DOHH2 (cell line): ENCODE data around the gene DHX29.

Experiments used
- H3F3A ChIP-seq: fragments of 200-600 bp; sonication (generic), shearing (Covaris generic); 2 replicates; pipeline ENCODE4 v1.6.0; 2016; ENCODE audit warnings: antibody characterized with exemption, mild to moderate bottlenecking; ENCODE audit not compliant: control insufficient read depth, insufficient read depth
- H3K27ac ChIP-seq: fragments of 200-600 bp; sonication (generic); 2 replicates; pipeline ENCODE4 v1.5.1; 2014; ENCODE audit warnings: low read depth, mild to moderate bottlenecking, low read length, moderate library complexity
- H3K27me3 ChIP-seq: fragments of 200-600 bp; sonication (generic); 2 replicates; pipeline ENCODE4 v1.6.1; 2014; ENCODE audit warnings: mild to moderate bottlenecking, low read length, mixed read lengths; ENCODE audit not compliant: control insufficient read depth
- H3K36me3 ChIP-seq: fragments of 200-600 bp; sonication (generic); 2 replicates; pipeline ENCODE4 v1.6.1; 2014; ENCODE audit warnings: mild to moderate bottlenecking, low read length, moderate library complexity, mixed read lengths; ENCODE audit not compliant: control insufficient read depth
- H3K4me1 ChIP-seq: fragments of 200-600 bp; sonication (generic); 2 replicates; pipeline ENCODE4 v1.6.1; 2014; ENCODE audit warnings: mild to moderate bottlenecking, low read length, mixed read lengths; ENCODE audit not compliant: control insufficient read depth
- H3K4me2 ChIP-seq: fragments of 200-600 bp; sonication (generic); 2 replicates; pipeline ENCODE4 v1.6.0; 2014; ENCODE audit warnings: mild to moderate bottlenecking, low read length, moderate library complexity
- H3K4me3 ChIP-seq: fragments of 200-600 bp; sonication (generic); 2 replicates; pipeline ENCODE4 v1.5.1; 2014; ENCODE audit warnings: mild to moderate bottlenecking, low read length, mixed read lengths
- H3K79me2 ChIP-seq: fragments of 200-600 bp; sonication (generic); 2 replicates; pipeline ENCODE4 v1.6.1; 2014; ENCODE audit warnings: mild to moderate bottlenecking, low read length, mixed read lengths; ENCODE audit not compliant: control insufficient read depth
- H3K9me2 ChIP-seq: fragments of 200-600 bp; sonication (generic); replicated peaks from 2 replicates; pipeline ENCODE4 v1.6.1; 2014; ENCODE audit warnings: mild to moderate bottlenecking, low read length, mixed read lengths; ENCODE audit not compliant: control insufficient read depth
- H3K9me3 ChIP-seq: fragments of 200-600 bp; sonication (generic); 2 replicates; pipeline ENCODE4 v1.6.1; 2014; ENCODE audit warnings: antibody characterized with exemption, low read length, mixed read lengths; ENCODE audit not compliant: control insufficient read depth, insufficient read depth
- H4K20me1 ChIP-seq: fragments of 200-600 bp; sonication (generic); 2 replicates; pipeline ENCODE4 v1.6.0; 2014; ENCODE audit warnings: low read depth, mild to moderate bottlenecking, antibody characterized with exemption, low read length, moderate library complexity; ENCODE audit not compliant: control insufficient read depth, insufficient read depth
- EZH2phosphoT487 ChIP-seq: fragments of 200-600 bp; sonication (generic); IDR thresholded peaks from 2 replicates; pipeline ENCODE4 v1.6.1; 2017; ENCODE audit warnings: borderline replicate concordance, mild to moderate bottlenecking, antibody characterized with exemption, low read length, moderate library complexity, mixed read lengths
- TF ChIP-seq, protein P1 (sequence below): fragments of 200-600 bp; sonication (generic); IDR thresholded peaks from one replicate; pipeline ENCODE4 v1.5.1; 2014; ENCODE audit warnings: antibody characterized with exemption, mild to moderate bottlenecking, low read depth, low read length; ENCODE audit not compliant: poor library complexity, severe bottlenecking

DHX29 gene

DNA sequence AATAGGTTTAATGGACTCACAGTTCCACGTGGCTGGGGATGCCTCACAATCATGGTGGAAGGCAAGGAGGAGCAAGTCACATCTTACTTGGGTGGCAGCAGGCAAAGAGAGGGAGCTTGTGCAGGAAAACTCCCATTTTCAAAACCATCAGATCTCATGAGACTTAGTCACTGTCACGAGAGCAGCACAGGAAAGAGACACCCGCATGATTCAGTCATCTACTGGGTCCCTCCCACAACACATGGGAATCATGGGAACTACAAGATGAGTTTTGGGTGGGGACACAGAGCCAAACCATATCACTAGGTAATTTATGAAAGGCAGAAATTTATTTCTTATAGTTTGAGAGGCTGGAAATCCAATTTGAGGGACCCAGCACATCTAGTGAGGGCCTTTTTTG lies 40.3 kb upstream of the DHX29 start:
- H3K27me3 ChIP-seq = no peaks in the 10 kb centered on the region
- peaks cover 15% of the 10 kb centered on the region for H3F3A ChIP-seq
- no peaks in the 10 kb centered on the region for H4K20me1 ChIP-seq
- H3K4me2 ChIP-seq = no peak overlapping the region
- TF ChIP-seq, protein P1, sequence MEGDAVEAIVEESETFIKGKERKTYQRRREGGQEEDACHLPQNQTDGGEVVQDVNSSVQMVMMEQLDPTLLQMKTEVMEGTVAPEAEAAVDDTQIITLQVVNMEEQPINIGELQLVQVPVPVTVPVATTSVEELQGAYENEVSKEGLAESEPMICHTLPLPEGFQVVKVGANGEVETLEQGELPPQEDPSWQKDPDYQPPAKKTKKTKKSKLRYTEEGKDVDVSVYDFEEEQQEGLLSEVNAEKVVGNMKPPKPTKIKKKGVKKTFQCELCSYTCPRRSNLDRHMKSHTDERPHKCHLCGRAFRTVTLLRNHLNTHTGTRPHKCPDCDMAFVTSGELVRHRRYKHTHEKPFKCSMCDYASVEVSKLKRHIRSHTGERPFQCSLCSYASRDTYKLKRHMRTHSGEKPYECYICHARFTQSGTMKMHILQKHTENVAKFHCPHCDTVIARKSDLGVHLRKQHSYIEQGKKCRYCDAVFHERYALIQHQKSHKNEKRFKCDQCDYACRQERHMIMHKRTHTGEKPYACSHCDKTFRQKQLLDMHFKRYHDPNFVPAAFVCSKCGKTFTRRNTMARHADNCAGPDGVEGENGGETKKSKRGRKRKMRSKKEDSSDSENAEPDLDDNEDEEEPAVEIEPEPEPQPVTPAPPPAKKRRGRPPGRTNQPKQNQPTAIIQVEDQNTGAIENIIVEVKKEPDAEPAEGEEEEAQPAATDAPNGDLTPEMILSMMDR = no peak
- TF ChIP-seq EZH2phosphoT487 = no peak
- H3K9me3 ChIP-seq = no peaks in the 10 kb centered on the region
- no peaks in the 10 kb centered on the region for H3K9me2 ChIP-seq
- peaks cover 94% of the 10 kb centered on the region for H3K36me3 ChIP-seq
- H3K4me1 ChIP-seq = peaks cover 9% of the 10 kb centered on the region
- H3K4me3 ChIP-seq = no peak overlapping the region
- peaks cover 4% of the 10 kb centered on the region; the same call in 1 of the 2 replicates for H3K79me2 ChIP-seq
- no peak overlapping the region for H3K27ac ChIP-seq

DNA sequence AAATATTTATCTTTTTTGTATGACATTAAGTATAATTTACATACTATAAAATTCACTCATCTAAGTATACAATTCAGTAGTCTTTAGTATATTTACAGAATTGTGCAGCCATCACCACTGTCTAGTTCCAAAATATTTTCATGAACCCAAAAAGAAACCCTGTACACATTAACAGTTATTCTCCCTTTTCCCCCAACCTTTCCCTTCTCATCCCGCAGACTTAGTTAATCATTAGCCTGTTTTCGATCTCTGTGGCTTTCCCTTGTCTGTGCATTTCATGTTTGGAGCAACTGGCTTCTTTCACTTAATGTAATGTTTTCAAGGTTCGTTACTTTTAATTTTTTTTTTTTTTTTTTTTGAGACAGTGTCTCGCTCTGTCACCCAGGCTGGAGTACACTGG lies 37.8 kb upstream of the DHX29 start:
- H3K4me2 ChIP-seq = no peak overlapping the region
- no peak overlapping the region for H3K4me3 ChIP-seq
- peaks cover 94% of the 10 kb centered on the region for H3K36me3 ChIP-seq
- no peak for TF ChIP-seq EZH2phosphoT487
- TF ChIP-seq, protein P1 = no peak
- H3K27me3 ChIP-seq = no peaks in the 10 kb centered on the region
- H3K4me1 ChIP-seq = peaks cover 9% of the 10 kb centered on the region
- no peaks in the 10 kb centered on the region for H4K20me1 ChIP-seq
- peaks cover 4% of the 10 kb centered on the region; the same call in 1 of the 2 replicates for H3K79me2 ChIP-seq
- no peaks in the 10 kb centered on the region for H3K9me3 ChIP-seq
- peaks cover 24% of the 10 kb centered on the region for H3F3A ChIP-seq
- no peaks in the 10 kb centered on the region for H3K9me2 ChIP-seq
- no peak overlapping the region for H3K27ac ChIP-seq

DNA sequence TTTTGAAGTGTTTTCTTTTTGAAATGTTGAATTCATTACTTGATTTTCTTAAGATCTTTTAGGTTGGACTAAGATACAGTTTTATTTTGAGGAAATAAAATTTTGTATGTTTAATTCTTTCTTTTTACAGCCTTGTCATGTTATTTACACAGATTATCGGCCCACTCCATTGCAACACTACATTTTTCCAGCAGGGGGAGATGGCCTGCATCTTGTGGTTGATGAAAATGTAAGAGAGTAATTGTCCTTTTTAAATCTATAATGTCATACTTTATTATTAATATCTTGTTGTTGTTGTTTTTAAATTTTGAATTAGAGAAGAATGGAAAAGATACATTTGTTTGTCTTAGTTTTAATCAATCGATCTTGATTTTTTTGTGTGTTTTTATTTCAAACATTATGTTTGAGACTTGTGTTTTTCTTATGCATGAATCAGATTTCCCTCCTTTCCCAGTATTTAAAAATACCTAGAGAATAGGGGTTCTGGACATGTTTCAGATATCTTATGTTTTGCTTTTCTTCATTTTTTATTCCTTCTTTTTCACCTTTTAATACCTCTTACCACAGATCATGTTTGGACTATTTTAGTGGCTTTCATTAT lies 37.0 kb upstream of the DHX29 start:
- Histone ChIP-seq H4K20me1 (no peaks in the 10 kb centered on the region), H3K4me2 (no peak overlapping the region), H3K36me3 (peaks cover 91% of the 10 kb centered on the region), H3F3A (peaks cover 27% of the 10 kb centered on the region), H3K9me3 (no peaks in the 10 kb centered on the region), H3K79me2 (peaks cover 5% of the 10 kb centered on the region), H3K27ac (no peak overlapping the region), H3K4me3 (no peak overlapping the region), H3K4me1 (peaks cover 9% of the 10 kb centered on the region), H3K27me3 (no peaks in the 10 kb centered on the region), H3K9me2 (no peaks in the 10 kb centered on the region)
- TF ChIP-seq EZH2phosphoT487 = no peak
- TF ChIP-seq, protein P1 = peak; percentile 70

DNA sequence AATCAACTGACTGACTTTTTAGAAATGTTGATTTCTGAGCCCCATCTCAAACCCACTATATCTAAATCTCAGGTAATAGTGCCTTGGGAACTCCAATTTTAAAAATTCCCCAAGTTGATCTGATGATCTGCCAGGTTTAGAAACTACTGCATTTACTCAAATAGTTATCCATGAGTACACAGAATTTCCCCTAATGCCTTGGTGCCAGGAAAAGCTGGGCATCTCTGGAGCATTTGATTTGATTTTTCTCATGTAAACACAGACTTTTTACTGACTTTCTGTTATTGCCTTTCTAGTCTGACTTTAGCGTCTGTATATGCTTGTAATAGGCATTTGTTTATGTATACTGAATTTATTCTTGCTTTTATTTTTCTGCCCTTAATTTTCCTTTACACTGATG lies 36.1 kb upstream of the DHX29 start:
- Histone ChIP-seq H3F3A (peaks cover 27% of the 10 kb centered on the region), H3K9me3 (no peaks in the 10 kb centered on the region), H3K4me2 (no peak overlapping the region), H3K9me2 (no peaks in the 10 kb centered on the region), H3K27me3 (no peaks in the 10 kb centered on the region), H3K4me1 (peaks cover 7% of the 10 kb centered on the region), H3K79me2 (peaks cover 13% of the 10 kb centered on the region), H3K27ac (no peak overlapping the region), H4K20me1 (no peaks in the 10 kb centered on the region), H3K36me3 (peaks cover 91% of the 10 kb centered on the region), H3K4me3 (no peak overlapping the region)
- TF ChIP-seq EZH2phosphoT487 = no peak
- TF ChIP-seq, protein P1 = no peak
